Right atrium auricular region (tissue), 2 donors: ENCODE data around the gene ADCY2. TPM values are rescaled to one million over a fixed set of nuclear protein-coding genes. Genes with fewer than 3 reads are reported as not detected.

Source experiments
- DNase-seq: peaks from one replicate; pipeline ENCODE4 v3.0.0-alpha.2; 2019; ENCODE audit warnings: low spot score
- H3K27ac ChIP-seq, 2 donors: fragments of 200-600 bp; sonication (generic); 1 replicate in 1 of 2; 2 replicates in 1 of 2; pipeline ENCODE4 v1.5.1; 2016 to 2019
- H3K27me3 ChIP-seq, 2 donors: fragments of 200-600 bp; sonication (generic); one replicate each; pipeline versions ENCODE4 v1.5.1 to v1.6.0; 2017 to 2019
- H3K36me3 ChIP-seq: fragments of 200-600 bp; sonication (generic); one replicate; pipeline ENCODE4 v1.5.1; 2016
- H3K4me1 ChIP-seq, 2 donors: fragments of 200-600 bp; sonication (generic); one replicate each; pipeline versions ENCODE4 v1.5.1 to v1.6.0; 2017 to 2019
- H3K4me3 ChIP-seq, 2 donors: fragments of 200-600 bp; sonication (generic); 1 replicate in 1 of 2; 2 replicates in 1 of 2; pipeline ENCODE4 v1.5.1; 2017 to 2019; ENCODE audit warnings: mild to moderate bottlenecking in 1 of 2, moderate library complexity in 1 of 2
- H3K9me3 ChIP-seq, 2 donors: fragments of 200-600 bp; sonication (generic); one replicate each; pipeline ENCODE4 v1.5.1; 2019
- total RNA-seq, 2 donors: library from RNA; depleted of rRNA; stranded (reverse); fragments of >200 nt; gene quantifications; one replicate each; pipeline ENCODE4 v1.1.0, GENCODE V29; 2016
- TF ChIP-seq, protein P1 (sequence below), 2 donors: fragments of 200-600 bp; sonication (generic); IDR thresholded peaks; one replicate each; pipeline ENCODE4 v1.5.1; 2019; ENCODE audit warnings: antibody characterized with exemption in 2 of 2

ADCY2 gene
- total RNA-seq, 2 donors from 2014 or later: 3.3 TPM; not detected in 1

DNA sequence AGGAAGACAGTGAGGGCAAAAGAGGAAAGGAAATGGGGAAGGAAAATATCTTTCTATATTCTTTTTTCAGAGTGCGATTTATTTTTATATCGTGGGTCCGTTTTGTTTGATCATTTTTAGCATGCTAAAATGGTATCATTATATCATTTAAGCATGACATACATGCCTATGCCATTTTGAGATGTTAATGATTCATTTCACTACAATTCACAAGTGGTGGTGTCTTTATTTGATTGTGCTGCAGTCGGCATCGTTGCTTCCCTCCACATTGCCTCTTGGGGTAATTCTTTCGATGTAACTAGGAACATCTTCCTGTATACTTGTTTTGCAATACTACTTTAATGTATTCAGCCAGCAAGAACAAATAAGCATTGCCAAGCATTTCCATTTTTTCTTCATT lies 309.8 kb downstream of the ADCY2 start:
- H3K27me3 ChIP-seq: no peaks in the 10 kb centered on the region
- no peak for DNase-seq
- TF ChIP-seq, protein P1, sequence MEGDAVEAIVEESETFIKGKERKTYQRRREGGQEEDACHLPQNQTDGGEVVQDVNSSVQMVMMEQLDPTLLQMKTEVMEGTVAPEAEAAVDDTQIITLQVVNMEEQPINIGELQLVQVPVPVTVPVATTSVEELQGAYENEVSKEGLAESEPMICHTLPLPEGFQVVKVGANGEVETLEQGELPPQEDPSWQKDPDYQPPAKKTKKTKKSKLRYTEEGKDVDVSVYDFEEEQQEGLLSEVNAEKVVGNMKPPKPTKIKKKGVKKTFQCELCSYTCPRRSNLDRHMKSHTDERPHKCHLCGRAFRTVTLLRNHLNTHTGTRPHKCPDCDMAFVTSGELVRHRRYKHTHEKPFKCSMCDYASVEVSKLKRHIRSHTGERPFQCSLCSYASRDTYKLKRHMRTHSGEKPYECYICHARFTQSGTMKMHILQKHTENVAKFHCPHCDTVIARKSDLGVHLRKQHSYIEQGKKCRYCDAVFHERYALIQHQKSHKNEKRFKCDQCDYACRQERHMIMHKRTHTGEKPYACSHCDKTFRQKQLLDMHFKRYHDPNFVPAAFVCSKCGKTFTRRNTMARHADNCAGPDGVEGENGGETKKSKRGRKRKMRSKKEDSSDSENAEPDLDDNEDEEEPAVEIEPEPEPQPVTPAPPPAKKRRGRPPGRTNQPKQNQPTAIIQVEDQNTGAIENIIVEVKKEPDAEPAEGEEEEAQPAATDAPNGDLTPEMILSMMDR (IDR thresholded peaks at IDR 0.05): no peak
- no peak overlapping the region for H3K4me3 ChIP-seq
- H3K4me1 ChIP-seq: no peaks in the 10 kb centered on the region
- H3K27ac ChIP-seq: no peak overlapping the region
- no peaks in the 10 kb centered on the region for H3K36me3 ChIP-seq
- H3K9me3 ChIP-seq: peaks cover 0 to 7% of the 10 kb centered on the region in 2 donors

DNA sequence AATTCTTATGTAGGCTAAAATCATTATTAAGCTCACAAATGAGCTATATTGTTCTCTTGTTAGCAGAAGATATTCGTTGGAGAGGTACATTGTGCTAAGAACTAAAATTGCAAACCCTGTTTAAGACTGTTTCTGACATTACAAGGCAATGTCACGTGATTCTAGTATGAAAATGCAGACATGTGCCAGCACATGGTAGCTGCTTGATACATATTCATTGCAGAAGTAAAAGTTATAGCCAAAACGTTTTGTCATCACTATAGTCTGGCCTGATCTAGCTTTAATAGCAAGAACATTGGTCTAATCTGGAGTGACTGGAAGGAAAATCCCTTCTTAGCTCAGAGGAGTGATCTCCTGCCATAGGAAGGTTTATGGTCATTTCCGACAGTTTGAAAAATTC lies 310.3 kb downstream of the ADCY2 start:
- TF ChIP-seq, protein P1 (IDR thresholded peaks at IDR 0.05): no peak
- no peaks in the 10 kb centered on the region for H3K4me1 ChIP-seq
- no peak overlapping the region for H3K4me3 ChIP-seq
- DNase-seq: no peak
- H3K36me3 ChIP-seq: no peaks in the 10 kb centered on the region
- H3K9me3 ChIP-seq: peaks cover 0 to 7% of the 10 kb centered on the region in 2 donors
- no peaks in the 10 kb centered on the region for H3K27me3 ChIP-seq
- H3K27ac ChIP-seq: no peak overlapping the region

DNA sequence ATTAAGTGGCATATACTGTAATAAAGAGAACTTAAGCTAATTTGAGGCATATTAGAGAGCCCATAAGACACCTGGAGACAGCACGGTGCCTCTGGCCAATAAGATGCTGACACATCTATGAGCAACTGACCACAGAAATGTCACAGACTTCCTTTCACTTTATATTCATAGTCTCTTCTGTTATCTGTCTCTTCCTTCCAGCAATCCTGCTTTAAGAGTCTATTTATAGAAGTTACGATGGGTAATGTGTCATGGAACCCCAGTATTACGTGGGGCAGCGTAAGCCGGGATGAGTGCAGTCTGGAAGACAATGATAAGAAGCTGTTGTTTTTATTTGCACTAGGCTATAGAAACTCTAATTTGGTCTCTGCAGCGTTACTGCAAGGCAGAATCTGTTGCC lies 318.2 kb downstream of the ADCY2 start:
- no peaks in the 10 kb centered on the region for H3K4me1 ChIP-seq
- no peaks in the 10 kb centered on the region for H3K9me3 ChIP-seq
- H3K27me3 ChIP-seq: no peaks in the 10 kb centered on the region
- no peak overlapping the region for H3K4me3 ChIP-seq
- no peaks in the 10 kb centered on the region for H3K36me3 ChIP-seq
- TF ChIP-seq, protein P1 (IDR thresholded peaks at IDR 0.05): no peak
- DNase-seq: no peak
- no peak overlapping the region for H3K27ac ChIP-seq

DNA sequence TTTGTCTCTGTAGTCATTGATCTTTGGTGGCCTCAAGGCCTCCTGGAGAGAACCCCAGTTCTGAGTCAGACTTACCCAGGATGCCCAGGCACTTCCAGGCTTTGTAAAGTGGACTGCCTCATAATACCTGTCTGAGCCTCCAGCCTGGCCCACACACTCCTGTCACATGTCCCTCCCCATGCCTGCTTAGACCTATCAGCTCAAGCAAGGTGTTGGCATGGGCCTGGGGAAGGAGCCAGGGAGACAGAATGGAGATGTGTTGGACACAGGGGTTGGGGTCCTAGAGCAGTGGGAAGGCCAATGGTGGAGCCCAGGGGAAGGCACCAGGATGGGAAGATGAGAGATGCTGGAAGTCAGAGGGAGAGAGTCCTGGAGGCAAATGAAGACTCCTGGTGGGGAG lies 318.8 kb downstream of the ADCY2 start:
- TF ChIP-seq, protein P1 (IDR thresholded peaks at IDR 0.05): no peak
- Histone ChIP-seq H3K27ac (no peak overlapping the region), H3K27me3 (no peaks in the 10 kb centered on the region), H3K36me3 (no peaks in the 10 kb centered on the region), H3K9me3 (no peaks in the 10 kb centered on the region), H3K4me1 (no peaks in the 10 kb centered on the region), H3K4me3 (no peak overlapping the region)
- no peak for DNase-seq

DNA sequence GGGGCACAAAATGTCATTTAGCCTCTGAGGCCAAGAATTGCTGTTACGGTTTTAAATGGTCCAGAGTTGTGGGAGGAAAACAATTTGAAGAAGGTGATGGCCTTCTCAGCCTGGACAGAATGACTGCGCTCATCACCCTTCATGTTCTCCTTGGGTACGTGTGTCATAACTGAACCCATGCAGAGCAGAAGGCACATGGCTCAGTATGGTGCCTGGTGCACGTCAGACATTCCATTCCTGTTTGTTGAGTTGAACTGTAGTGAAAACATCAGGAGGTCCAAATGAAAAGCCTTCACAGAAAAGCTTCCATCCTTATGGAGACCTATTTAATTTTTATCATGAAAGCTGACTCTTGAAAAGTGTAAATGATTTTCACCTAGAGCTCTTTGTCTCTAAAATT lies 321.8 kb downstream of the ADCY2 start:
- H3K27me3 ChIP-seq: no peaks in the 10 kb centered on the region
- peaks cover 0 to 4% of the 10 kb centered on the region in 2 donors for H3K9me3 ChIP-seq
- no peaks in the 10 kb centered on the region for H3K36me3 ChIP-seq
- TF ChIP-seq, protein P1 (IDR thresholded peaks at IDR 0.05): no peak
- H3K4me3 ChIP-seq: no peak overlapping the region
- H3K27ac ChIP-seq: no peak overlapping the region
- no peak for DNase-seq
- H3K4me1 ChIP-seq: no peaks in the 10 kb centered on the region

DNA sequence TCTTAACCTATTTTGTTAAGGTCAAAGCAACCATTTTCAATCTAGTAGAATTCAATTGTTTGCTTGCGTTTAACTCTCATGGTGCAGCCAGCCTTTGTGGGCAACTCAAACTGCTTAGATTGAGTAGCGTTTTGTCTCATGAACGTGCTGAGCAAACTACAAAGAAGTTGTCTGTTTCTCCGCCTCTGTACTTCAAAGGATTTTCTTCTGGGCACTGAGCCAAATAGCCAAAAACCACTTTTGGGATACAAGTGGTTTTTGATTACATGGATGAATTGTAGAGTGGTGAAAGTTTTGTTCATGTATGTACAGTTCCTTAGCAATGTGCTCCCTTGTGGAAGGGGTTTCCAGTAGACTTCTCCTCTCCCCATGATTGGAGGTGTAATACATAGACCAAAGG lies 332.1 kb downstream of the ADCY2 start:
- H3K27me3 ChIP-seq: no peaks in the 10 kb centered on the region
- H3K27ac ChIP-seq: no peak overlapping the region
- no peaks in the 10 kb centered on the region for H3K9me3 ChIP-seq
- no peaks in the 10 kb centered on the region for H3K4me1 ChIP-seq
- H3K4me3 ChIP-seq: no peak overlapping the region
- DNase-seq: no peak
- H3K36me3 ChIP-seq: no peaks in the 10 kb centered on the region
- TF ChIP-seq, protein P1 (IDR thresholded peaks at IDR 0.05): no peak
